IPS-18a (cell line): ENCODE results near the gene LACC1.

Source experiments
- H3K27ac ChIP-seq: one replicate; pipeline ENCODE4 v1.5.1; 2013; ENCODE audit warnings: low read length
- H3K27me3 ChIP-seq: one replicate; pipeline ENCODE4 v1.6.1; 2013; ENCODE audit warnings: mild to moderate bottlenecking, low read length; ENCODE audit not compliant: control insufficient read depth, insufficient read depth
- H3K36me3 ChIP-seq: one replicate; pipeline ENCODE4 v1.6.1; 2013; ENCODE audit warnings: low read depth, low read length; ENCODE audit not compliant: control insufficient read depth
- H3K4me1 ChIP-seq: one replicate; pipeline ENCODE4 v1.6.1; 2013; ENCODE audit warnings: low read depth, low read length; ENCODE audit not compliant: control insufficient read depth
- H3K4me3 ChIP-seq: one replicate; pipeline ENCODE4 v1.5.1; 2013; ENCODE audit warnings: low read length
- H3K9ac ChIP-seq: one replicate; pipeline ENCODE4 v1.6.1; 2013; ENCODE audit warnings: mild to moderate bottlenecking, low read length, moderate library complexity
- H3K9me3 ChIP-seq: one replicate; pipeline ENCODE4 v1.6.1; 2013; ENCODE audit warnings: low read depth, low read length; ENCODE audit not compliant: control insufficient read depth

LACC1 gene

DNA sequence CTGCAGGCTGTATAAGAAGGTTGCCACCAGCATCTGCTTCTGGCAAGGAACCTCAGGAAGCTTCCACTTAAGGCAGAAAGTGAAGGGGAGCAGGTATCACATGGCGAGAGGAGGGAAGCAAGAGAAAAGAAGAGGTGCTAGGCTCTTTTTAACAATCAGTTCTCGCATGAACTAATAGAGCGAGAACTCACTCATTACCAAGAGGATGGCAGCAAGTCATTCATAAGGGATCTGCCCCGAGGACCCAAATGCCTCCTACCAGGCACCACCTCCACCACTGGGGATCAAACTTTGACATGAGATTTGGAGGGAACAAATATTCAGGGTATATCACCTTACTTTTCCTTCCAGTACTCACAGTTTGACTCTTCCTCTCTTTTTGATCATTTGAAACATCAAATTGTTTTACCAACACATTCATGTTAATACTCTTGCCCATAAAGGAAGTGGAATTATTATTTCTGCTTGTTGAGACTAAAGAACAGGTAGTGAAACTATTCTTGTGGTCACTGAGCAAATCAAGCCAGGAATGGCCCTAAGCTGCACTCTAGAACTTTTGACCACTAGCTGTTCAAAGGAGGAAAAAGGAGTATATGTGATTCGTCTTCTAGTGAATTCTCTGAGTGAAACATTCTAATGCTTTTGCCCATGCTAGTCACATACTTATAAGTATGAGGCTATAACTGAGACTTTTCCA lies 45.0 kb downstream of the LACC1 start:
- Histone ChIP-seq H3K36me3 (no peaks in the 10 kb centered on the region), H3K27me3 (no peaks in the 10 kb centered on the region), H3K9ac (no peak overlapping the region), H3K9me3 (no peaks in the 10 kb centered on the region), H3K4me1 (no peaks in the 10 kb centered on the region), H3K27ac (no peak overlapping the region), H3K4me3 (no peak overlapping the region)

DNA sequence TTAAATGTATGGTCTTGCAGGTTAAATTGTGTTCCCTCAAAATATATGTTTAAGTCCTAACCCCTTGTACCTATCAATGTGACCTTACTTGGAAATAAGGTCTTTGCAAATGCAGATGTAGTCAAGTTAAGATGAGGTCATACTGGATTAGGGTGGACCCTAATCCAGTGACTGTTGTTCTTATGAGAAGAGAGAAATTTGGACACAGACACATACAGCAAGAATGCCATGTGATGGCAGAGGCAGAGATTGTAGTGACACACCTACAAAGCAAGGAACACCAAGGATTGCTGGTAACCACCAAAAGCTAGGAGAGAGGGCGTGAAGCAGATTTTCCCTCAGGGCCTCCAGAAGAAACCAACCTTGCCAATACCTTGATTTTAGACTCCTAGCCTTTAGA lies 50.2 kb downstream of the LACC1 start:
- Histone ChIP-seq H3K27ac (no peak overlapping the region), H3K4me3 (no peak overlapping the region), H3K9ac (no peak overlapping the region), H3K9me3 (no peaks in the 10 kb centered on the region), H3K36me3 (no peaks in the 10 kb centered on the region), H3K27me3 (no peaks in the 10 kb centered on the region), H3K4me1 (no peaks in the 10 kb centered on the region)

DNA sequence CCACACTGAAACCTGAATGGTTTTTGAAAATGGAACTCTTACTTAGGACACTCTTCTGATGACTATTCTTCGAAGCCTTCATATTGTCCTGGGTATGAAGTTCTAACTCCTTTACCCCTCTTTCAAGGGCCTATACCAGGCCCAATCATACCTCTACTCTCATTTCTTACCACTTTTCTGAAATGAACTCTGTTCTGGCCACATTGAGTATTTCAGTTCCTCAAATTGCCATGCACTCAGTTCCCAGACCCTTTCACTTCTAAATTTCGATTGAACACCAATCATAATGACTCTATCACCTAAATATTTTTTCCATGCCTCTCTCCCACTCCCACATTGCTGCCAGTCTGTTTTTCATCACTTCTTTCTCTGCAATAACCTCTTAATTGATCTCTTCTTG lies 53.7 kb downstream of the LACC1 start:
- no peak overlapping the region for H3K27ac ChIP-seq
- H3K9me3 ChIP-seq: no peaks in the 10 kb centered on the region
- H3K4me1 ChIP-seq: no peaks in the 10 kb centered on the region
- no peaks in the 10 kb centered on the region for H3K27me3 ChIP-seq
- H3K36me3 ChIP-seq: no peaks in the 10 kb centered on the region
- no peak overlapping the region for H3K9ac ChIP-seq
- H3K4me3 ChIP-seq: no peak overlapping the region

DNA sequence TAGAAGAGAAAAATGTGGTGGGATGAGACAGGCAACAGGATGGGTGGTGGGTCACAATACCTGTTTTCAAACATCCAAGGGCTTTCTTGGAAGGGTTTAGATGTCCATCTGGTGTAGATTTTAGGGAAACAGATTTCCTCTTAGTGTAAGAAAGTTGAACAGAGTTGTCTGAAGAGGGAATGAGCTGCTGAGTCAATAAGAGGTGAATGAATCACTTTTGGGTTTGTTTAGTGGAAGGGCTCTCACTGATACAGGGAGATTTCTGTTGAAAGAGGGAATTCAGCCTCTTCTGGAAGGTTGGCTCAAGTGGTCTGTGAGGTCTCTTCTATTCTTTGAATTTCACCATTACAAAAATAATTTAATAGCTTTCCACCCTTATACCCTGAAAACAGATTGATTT lies 54.6 kb downstream of the LACC1 start:
- no peaks in the 10 kb centered on the region for H3K4me1 ChIP-seq
- H3K36me3 ChIP-seq: no peaks in the 10 kb centered on the region
- no peak overlapping the region for H3K9ac ChIP-seq
- no peaks in the 10 kb centered on the region for H3K9me3 ChIP-seq
- H3K4me3 ChIP-seq: no peak overlapping the region
- no peak overlapping the region for H3K27ac ChIP-seq
- H3K27me3 ChIP-seq: no peaks in the 10 kb centered on the region

DNA sequence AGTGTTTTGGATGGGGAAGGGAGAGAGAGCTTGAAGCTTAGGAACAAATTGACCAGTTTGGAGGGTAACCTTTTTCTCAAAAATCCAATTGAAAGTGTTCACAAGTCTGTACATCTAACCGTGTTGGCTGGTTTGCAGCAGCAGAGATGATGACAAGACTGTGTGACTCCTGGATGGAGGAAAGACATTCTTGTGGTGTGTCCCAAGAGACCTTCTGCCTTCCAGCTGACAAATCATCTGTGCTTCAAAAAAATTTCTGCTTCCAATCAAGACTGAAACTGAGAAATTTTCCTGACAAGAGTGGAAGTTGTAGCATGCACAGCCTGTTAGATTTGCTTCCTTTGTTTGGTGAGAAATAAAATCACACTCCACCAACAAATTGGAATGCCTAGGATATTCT lies 56.2 kb downstream of the LACC1 start:
- Histone ChIP-seq H3K27ac (no peak overlapping the region), H3K4me1 (no peaks in the 10 kb centered on the region), H3K4me3 (no peak overlapping the region), H3K36me3 (no peaks in the 10 kb centered on the region), H3K9me3 (no peaks in the 10 kb centered on the region), H3K9ac (no peak overlapping the region), H3K27me3 (no peaks in the 10 kb centered on the region)

DNA sequence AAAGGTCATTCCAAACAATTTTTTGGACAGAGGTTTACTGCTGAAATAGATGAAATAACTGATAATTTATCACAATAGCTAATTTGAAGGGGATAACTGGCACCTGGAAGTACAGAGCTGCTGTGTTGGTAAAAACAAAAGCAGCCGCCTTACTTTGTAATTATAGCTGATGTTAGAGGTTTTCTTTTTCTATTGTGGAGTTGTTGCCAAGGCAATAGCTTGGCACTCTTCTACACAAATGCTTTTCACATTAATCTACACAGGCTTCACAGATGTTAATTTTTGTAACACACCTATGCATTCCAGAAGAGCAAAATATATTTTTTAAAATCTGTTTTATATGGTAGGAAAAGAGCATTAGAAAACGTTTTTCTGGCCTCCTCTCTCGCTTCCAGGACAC lies 56.9 kb downstream of the LACC1 start:
- no peaks in the 10 kb centered on the region for H3K9me3 ChIP-seq
- no peak overlapping the region for H3K4me3 ChIP-seq
- H3K27ac ChIP-seq: no peak overlapping the region

DNA sequence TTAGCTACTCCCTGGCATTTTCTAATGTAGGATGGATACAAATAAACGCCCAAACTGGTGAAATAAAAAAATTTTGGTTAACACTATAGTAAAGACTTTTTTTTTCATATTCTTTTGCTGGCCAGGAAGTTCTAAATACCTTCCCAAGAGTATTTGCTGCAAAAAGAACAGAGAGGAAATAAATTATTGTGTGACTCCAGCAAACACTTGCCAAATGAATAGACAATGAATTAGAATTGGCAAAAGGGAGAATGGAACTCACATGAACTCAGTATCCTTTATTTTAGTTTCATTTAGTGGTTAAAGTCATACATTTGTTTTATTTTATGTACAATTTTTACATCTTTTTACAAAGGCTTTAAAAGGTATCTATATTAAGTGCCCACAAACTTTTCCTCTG lies 58.1 kb downstream of the LACC1 start:
- Histone ChIP-seq H3K27me3 (no peaks in the 10 kb centered on the region), H3K27ac (no peak overlapping the region), H3K9me3 (no peaks in the 10 kb centered on the region)

More for the DNA sequence above, 56.9 kb downstream of the LACC1 start:
- H3K27me3 ChIP-seq: no peaks in the 10 kb centered on the region
- H3K9ac ChIP-seq: no peak overlapping the region
- no peaks in the 10 kb centered on the region for H3K36me3 ChIP-seq
- H3K4me1 ChIP-seq: no peaks in the 10 kb centered on the region

DNA sequence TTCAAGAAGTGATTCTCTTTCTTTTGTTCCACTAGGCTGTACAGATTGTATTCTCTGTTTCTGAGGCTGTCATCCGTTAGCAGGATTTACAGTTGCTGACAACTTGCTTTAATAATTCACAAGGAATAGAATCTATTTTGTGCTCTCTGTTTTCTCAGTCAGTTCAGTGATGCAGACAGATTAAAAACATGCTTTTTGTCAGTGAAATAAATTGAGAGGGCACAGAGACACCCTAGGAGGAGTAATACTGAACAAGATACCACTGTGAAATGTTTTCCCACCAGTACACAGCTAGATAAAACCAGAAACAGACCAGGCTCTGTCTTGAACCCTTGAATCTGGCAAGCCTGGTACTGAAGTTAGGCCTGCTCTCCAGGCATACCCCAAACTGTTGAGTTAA lies 58.7 kb downstream of the LACC1 start:
- Histone ChIP-seq H3K27ac (no peak overlapping the region), H3K27me3 (no peaks in the 10 kb centered on the region), H3K9ac (no peak overlapping the region), H3K4me1 (no peaks in the 10 kb centered on the region), H3K9me3 (no peaks in the 10 kb centered on the region), H3K4me3 (no peak overlapping the region), H3K36me3 (no peaks in the 10 kb centered on the region)

More for the DNA sequence above, 58.1 kb downstream of the LACC1 start:
- Histone ChIP-seq H3K36me3 (no peaks in the 10 kb centered on the region), H3K4me1 (no peaks in the 10 kb centered on the region), H3K4me3 (no peak overlapping the region), H3K9ac (no peak overlapping the region)

DNA sequence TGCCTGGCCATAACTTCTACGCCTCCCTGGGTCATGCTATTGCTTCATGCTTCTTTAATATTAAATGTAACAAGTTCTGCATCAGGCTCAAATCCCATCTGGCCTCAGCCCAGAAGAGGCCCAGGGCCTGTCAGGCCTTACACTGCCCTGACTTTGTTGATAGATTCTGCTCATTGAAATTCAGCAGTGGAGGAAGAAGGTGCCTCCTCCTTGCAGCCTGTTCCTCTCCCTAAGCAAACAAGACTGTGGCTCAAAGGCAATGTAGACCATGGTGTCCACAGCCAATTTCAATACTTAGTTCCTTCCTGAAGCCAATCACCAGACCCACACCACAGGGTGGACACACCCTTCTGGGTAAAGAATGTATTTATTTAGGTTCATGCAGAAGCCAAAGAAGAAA lies 59.4 kb downstream of the LACC1 start:
- Histone ChIP-seq H3K27me3 (no peaks in the 10 kb centered on the region), H3K9me3 (no peaks in the 10 kb centered on the region), H3K36me3 (no peaks in the 10 kb centered on the region), H3K4me3 (no peak overlapping the region), H3K27ac (no peak overlapping the region), H3K4me1 (no peaks in the 10 kb centered on the region), H3K9ac (no peak overlapping the region)

DNA sequence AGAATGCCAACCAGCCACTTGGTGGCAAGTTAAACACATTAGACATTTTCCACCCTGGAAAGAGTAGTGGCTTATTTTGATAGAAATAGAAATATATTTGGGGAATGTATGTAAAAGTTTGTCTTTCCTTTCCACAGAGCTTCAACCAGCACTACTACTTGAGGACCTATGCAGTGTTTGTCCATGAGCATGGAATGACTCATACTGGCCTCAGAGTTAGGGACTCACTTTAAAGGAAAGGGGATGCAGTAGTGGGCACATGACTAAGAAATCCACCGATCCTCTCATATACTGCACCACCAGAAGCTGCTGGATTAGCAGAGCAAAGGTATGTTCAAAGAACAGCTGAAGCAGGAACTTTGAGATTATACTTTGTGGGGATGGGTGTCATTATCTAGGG lies 62.6 kb downstream of the LACC1 start:
- Histone ChIP-seq H3K27me3 (no peaks in the 10 kb centered on the region), H3K27ac (no peak overlapping the region), H3K36me3 (no peaks in the 10 kb centered on the region)

More for the DNA sequence above, 62.6 kb downstream of the LACC1 start:
- Histone ChIP-seq H3K4me1 (no peaks in the 10 kb centered on the region), H3K9ac (no peak overlapping the region), H3K9me3 (no peaks in the 10 kb centered on the region), H3K4me3 (no peak overlapping the region)
